HEK293 (cell line): ENCODE data around the gene DYNC2I2.

ENCODE experiments used
- BCL11B ChIP-seq: fragments of 450-650 bp; formaldehyde crosslinking; IDR thresholded peaks from 2 replicates; pipeline ENCODE4 v1.5.1; 2016; ENCODE audit warnings: low read depth, missing biosample characterization, missing genetic modification characterization
- KLF1 ChIP-seq: fragments of 450-650 bp; formaldehyde crosslinking; IDR thresholded peaks from 2 replicates; pipeline ENCODE4 v1.5.1; 2016; ENCODE audit warnings: missing biosample characterization, missing genetic modification characterization
- SCRT1 ChIP-seq: fragments of 450-650 bp; formaldehyde crosslinking; IDR thresholded peaks from 2 replicates; pipeline ENCODE4 v1.5.1; 2016; ENCODE audit warnings: missing biosample characterization, missing genetic modification characterization, borderline replicate concordance
- YY1 ChIP-seq: fragments of 450-650 bp; formaldehyde crosslinking; IDR thresholded peaks from 2 replicates; pipeline ENCODE4 v1.5.1; 2018; ENCODE audit warnings: missing biosample characterization, missing genetic modification characterization
- YY2 ChIP-seq: fragments of 450-650 bp; formaldehyde crosslinking; IDR thresholded peaks from 2 replicates; pipeline ENCODE4 v1.5.1; 2016; ENCODE audit warnings: missing biosample characterization, missing genetic modification characterization
- ZBTB8A ChIP-seq: fragments of 450-650 bp; formaldehyde crosslinking; IDR thresholded peaks from 2 replicates; pipeline ENCODE4 v1.5.1; 2016; ENCODE audit warnings: missing biosample characterization, missing genetic modification characterization
- ZEB2 ChIP-seq: fragments of 450-650 bp; formaldehyde crosslinking; IDR thresholded peaks from 2 replicates; pipeline ENCODE4 v1.5.1; 2016; ENCODE audit warnings: missing biosample characterization, missing genetic modification characterization
- ZFHX2 ChIP-seq: fragments of 450-650 bp; formaldehyde crosslinking; conservative IDR thresholded peaks from 2 replicates; pipeline ENCODE4 v1.5.1; 2016; ENCODE audit warnings: missing biosample characterization, missing genetic modification characterization
- ZNF10 ChIP-seq: fragments of 450-650 bp; formaldehyde crosslinking; IDR thresholded peaks from 2 replicates; pipeline ENCODE4 v1.5.1; 2017; ENCODE audit warnings: missing biosample characterization, missing genetic modification characterization
- ZNF223 ChIP-seq: fragments of 450-650 bp; formaldehyde crosslinking; IDR thresholded peaks from 2 replicates; pipeline ENCODE4 v1.5.1; 2016; ENCODE audit warnings: missing biosample characterization, missing genetic modification characterization
- ZNF239 ChIP-seq: fragments of 450-650 bp; formaldehyde crosslinking; IDR thresholded peaks from 2 replicates; pipeline ENCODE4 v1.5.1; 2016; ENCODE audit warnings: missing biosample characterization, missing genetic modification characterization
- ZNF280D ChIP-seq: fragments of 450-650 bp; formaldehyde crosslinking; IDR thresholded peaks from 2 replicates; pipeline ENCODE4 v1.5.1; 2016; ENCODE audit warnings: missing biosample characterization, missing genetic modification characterization
- ZNF394 ChIP-seq: fragments of 450-650 bp; formaldehyde crosslinking; IDR thresholded peaks from 2 replicates; pipeline ENCODE4 v1.5.1; 2016; ENCODE audit warnings: missing biosample characterization, missing genetic modification characterization, mild to moderate bottlenecking, moderate library complexity, borderline replicate concordance
- ZNF449 ChIP-seq: fragments of 450-650 bp; formaldehyde crosslinking; IDR thresholded peaks from 2 replicates; pipeline ENCODE4 v1.5.1; 2017; ENCODE audit warnings: missing biosample characterization, mild to moderate bottlenecking, missing genetic modification characterization, moderate library complexity
- ZNF501 ChIP-seq: fragments of 450-650 bp; formaldehyde crosslinking; IDR thresholded peaks from 2 replicates; pipeline ENCODE4 v1.5.1; 2016; ENCODE audit warnings: missing biosample characterization, missing genetic modification characterization
- ZNF510 ChIP-seq: fragments of 450-650 bp; formaldehyde crosslinking; IDR thresholded peaks from 2 replicates; pipeline ENCODE4 v1.5.1; 2018; ENCODE audit warnings: mild to moderate bottlenecking, missing genetic modification characterization, missing biosample characterization; ENCODE audit not compliant: insufficient replicate concordance
- ZNF558 ChIP-seq: fragments of 450-650 bp; formaldehyde crosslinking; IDR thresholded peaks from 2 replicates; pipeline ENCODE4 v1.5.1; 2016; ENCODE audit warnings: missing biosample characterization, missing genetic modification characterization
- ZNF596 ChIP-seq: fragments of 450-650 bp; IDR thresholded peaks from 2 replicates; pipeline ENCODE4 v1.5.0; 2018; ENCODE audit warnings: missing biosample characterization, mild to moderate bottlenecking, missing genetic modification characterization, moderate library complexity
- ZNF600 ChIP-seq: fragments of 450-650 bp; formaldehyde crosslinking; IDR thresholded peaks from 2 replicates; pipeline ENCODE4 v1.5.1; 2016; ENCODE audit warnings: missing biosample characterization, missing genetic modification characterization
- ZNF610 ChIP-seq: fragments of 450-650 bp; formaldehyde crosslinking; IDR thresholded peaks from 2 replicates; pipeline ENCODE4 v1.5.1; 2016; ENCODE audit warnings: missing biosample characterization, missing genetic modification characterization, borderline replicate concordance
- ZNF660 ChIP-seq: fragments of 450-650 bp; IDR thresholded peaks from 2 replicates; pipeline ENCODE4 v1.5.1; 2018; ENCODE audit warnings: missing biosample characterization, mild to moderate bottlenecking, missing genetic modification characterization
- ZNF701 ChIP-seq: fragments of 450-650 bp; formaldehyde crosslinking; IDR thresholded peaks from 2 replicates; pipeline ENCODE4 v1.5.1; 2016; ENCODE audit warnings: missing biosample characterization, missing genetic modification characterization
- ZNF76 ChIP-seq: fragments of 450-650 bp; formaldehyde crosslinking; IDR thresholded peaks from 2 replicates; pipeline ENCODE4; 2016; ENCODE audit warnings: low read depth, missing biosample characterization, missing genetic modification characterization, borderline replicate concordance
- TF ChIP-seq, protein P1 (sequence below): fragments of 450-650 bp; formaldehyde crosslinking; optimal IDR thresholded peaks from 2 replicates; pipeline ENCODE3; 2016; ENCODE audit warnings: missing biosample characterization, mild to moderate bottlenecking, missing genetic modification characterization
- TF ChIP-seq, protein P2 (sequence below): fragments of 450-650 bp; formaldehyde crosslinking; IDR thresholded peaks from 2 replicates; pipeline ENCODE4 v1.5.1; 2016; ENCODE audit warnings: missing biosample characterization, missing genetic modification characterization, low read depth
- TF ChIP-seq, protein P3 (sequence below): sonication (generic); formaldehyde crosslinking; IDR thresholded peaks from 2 replicates; pipeline ENCODE4 v1.8.1; 2022; ENCODE audit warnings: mild to moderate bottlenecking, moderate library complexity, missing genetic modification reagents
- TF ChIP-seq, protein P4 (sequence below): fragments of 450-650 bp; formaldehyde crosslinking; IDR thresholded peaks from 2 replicates; pipeline ENCODE4 v1.5.1; 2016; ENCODE audit warnings: missing biosample characterization, missing genetic modification characterization
- TF ChIP-seq, protein P5 (sequence below): fragments of 450-650 bp; formaldehyde crosslinking; IDR thresholded peaks from 2 replicates; pipeline ENCODE4 v1.5.1; 2016; ENCODE audit warnings: missing biosample characterization, missing genetic modification characterization

Gene DYNC2I2

DNA sequence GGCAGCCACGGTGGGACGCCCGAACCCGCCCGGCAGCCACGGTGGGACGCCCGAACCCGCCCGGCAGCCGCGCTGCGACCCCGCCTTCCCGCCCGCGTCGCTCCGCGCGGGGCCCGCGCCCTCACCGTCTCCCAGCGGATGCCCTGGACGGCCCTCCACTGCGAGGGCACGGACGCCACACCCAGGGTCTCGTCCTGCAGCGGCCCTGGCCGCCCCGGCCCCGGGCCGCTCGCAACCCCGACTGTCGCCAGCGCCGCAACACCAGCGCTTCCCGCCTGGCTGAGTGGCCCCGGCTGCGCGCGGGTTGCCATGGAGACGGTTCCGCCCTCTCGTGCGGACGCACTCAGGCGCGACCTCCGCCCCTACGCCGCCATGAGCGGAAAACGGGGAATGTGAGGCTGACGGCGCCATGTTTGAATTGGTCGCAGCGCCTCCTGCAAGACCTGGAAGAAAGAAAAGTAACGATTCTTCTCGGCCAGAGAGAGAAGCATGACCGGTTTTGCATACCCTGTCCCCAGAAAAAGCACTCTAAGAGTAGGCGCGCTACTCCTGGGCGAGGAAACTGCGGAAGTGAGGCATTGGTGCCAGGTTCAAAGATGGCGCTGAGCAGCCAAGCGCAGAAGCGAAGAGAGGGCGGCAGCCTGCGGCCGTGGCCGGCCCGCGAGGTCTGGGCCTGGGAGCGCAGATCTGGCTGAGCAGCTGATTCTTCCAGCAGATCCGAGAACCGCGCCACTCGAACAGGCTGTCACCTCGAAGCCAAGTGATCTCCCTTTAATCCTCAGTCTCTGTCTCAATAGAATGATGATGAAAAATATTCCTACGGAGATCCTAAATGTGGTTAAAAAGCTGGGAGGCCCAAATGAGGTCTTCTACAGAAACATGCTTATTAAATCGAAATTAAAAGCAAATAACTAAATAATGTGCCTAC, at the start of gene DYNC2I2 (continued):
- TF ChIP-seq ZNF660 (tag by site-specific recombination) (peak; percentile 56; the same call in 1 of the 2 replicates), ZNF10 (tag by site-specific recombination) (peak; percentile 63; the same call in 1 of the 2 replicates), ZNF558 (tag by site-specific recombination) (0 out of 2 replicates have a peak, but pooled peaks have one; percentile 21), BCL11B (tag by site-specific recombination) (no peak; the same call in 1 of the 2 replicates), SCRT1 (tag by site-specific recombination) (no peak), ZNF394 (peak; percentile 99), KLF1 (peak; percentile 96), ZEB2 (tag by site-specific recombination) (peak; percentile 100), ZNF701 (tag by site-specific recombination) (no peak; the same call in 1 of the 2 replicates), ZNF596 (tag by site-specific recombination) (peak; percentile 46; the same call in 1 of the 2 replicates), ZNF223 (tag by site-specific recombination) (no peak), ZNF449 (tag by site-specific recombination) (no peak), YY1 (tag by site-specific recombination) (peak; percentile 100), ZBTB8A (tag by site-specific recombination) (peak; percentile 70), ZNF76 (tag by site-specific recombination) (peak; percentile 94), ZNF280D (tag by site-specific recombination) (peak; percentile 89; the same call in 1 of the 2 replicates), ZNF610 (peak; percentile 93), YY2 (tag by site-specific recombination) (peak; percentile 99), ZNF501 (tag by site-specific recombination) (peak; percentile 98), ZNF600 (tag by site-specific recombination) (peak; percentile 42; the same call in 1 of the 2 replicates), ZNF239 (tag by site-specific recombination) (no peak), ZNF510 (tag by site-specific recombination) (no peak), ZFHX2 (tag by site-specific recombination) (peak; percentile 84)
- TF ChIP-seq, protein P1, sequence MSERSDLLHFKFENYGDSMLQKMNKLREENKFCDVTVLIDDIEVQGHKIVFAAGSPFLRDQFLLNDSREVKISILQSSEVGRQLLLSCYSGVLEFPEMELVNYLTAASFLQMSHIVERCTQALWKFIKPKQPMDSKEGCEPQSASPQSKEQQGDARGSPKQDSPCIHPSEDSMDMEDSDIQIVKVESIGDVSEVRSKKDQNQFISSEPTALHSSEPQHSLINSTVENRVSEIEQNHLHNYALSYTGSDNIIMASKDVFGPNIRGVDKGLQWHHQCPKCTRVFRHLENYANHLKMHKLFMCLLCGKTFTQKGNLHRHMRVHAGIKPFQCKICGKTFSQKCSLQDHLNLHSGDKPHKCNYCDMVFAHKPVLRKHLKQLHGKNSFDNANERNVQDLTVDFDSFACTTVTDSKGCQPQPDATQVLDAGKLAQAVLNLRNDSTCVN (tag by site-specific recombination) = peak; percentile 98
- TF ChIP-seq, protein P2, sequence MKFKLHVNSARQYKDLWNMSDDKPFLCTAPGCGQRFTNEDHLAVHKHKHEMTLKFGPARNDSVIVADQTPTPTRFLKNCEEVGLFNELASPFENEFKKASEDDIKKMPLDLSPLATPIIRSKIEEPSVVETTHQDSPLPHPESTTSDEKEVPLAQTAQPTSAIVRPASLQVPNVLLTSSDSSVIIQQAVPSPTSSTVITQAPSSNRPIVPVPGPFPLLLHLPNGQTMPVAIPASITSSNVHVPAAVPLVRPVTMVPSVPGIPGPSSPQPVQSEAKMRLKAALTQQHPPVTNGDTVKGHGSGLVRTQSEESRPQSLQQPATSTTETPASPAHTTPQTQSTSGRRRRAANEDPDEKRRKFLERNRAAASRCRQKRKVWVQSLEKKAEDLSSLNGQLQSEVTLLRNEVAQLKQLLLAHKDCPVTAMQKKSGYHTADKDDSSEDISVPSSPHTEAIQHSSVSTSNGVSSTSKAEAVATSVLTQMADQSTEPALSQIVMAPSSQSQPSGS (tag by site-specific recombination) = no peak
- TF ChIP-seq, protein P3, sequence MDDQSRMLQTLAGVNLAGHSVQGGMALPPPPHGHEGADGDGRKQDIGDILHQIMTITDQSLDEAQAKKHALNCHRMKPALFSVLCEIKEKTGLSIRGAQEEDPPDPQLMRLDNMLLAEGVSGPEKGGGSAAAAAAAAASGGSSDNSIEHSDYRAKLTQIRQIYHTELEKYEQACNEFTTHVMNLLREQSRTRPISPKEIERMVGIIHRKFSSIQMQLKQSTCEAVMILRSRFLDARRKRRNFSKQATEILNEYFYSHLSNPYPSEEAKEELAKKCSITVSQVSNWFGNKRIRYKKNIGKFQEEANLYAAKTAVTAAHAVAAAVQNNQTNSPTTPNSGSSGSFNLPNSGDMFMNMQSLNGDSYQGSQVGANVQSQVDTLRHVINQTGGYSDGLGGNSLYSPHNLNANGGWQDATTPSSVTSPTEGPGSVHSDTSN = 0 out of 2 replicates have a peak, but pooled peaks have one; percentile 21
- TF ChIP-seq, protein P4, sequence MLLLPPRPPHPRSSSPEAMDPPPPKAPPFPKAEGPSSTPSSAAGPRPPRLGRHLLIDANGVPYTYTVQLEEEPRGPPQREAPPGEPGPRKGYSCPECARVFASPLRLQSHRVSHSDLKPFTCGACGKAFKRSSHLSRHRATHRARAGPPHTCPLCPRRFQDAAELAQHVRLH (tag by site-specific recombination) = peak; percentile 95
- TF ChIP-seq, protein P5, sequence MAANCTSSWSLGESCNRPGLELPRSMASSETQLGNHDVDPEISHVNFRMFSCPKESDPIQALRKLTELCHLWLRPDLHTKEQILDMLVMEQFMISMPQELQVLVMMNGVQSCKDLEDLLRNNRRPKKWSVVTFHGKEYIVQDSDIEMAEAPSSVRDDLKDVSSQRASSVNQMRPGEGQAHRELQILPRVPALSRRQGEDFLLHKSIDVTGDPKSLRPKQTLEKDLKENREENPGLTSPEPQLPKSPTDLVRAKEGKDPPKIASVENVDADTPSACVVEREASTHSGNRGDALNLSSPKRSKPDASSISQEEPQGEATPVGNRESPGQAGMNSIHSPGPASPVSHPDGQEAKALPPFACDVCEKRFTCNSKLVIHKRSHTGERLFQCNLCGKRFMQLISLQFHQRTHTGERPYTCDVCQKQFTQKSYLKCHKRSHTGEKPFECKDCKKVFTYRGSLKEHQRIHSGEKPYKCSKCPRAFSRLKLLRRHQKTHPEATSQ (tag by site-specific recombination) = 0 out of 2 replicates have a peak, but pooled peaks have one; percentile 12
